DMS153 (cell line): ENCODE measurements around the gene ZYG11B.
"Not testable (repeated sequence)": the region's sequence is repeated elsewhere in the genome, so short reads cannot be mapped to it uniquely, and the experiment has no call there.

ENCODE experiments used
- DNase-seq: peaks from one replicate; lab custom pipeline; 2025; lab: John Stamatoyannopoulos, UW

The ZYG11B gene

GRCh38 chr1:52707927-52708655, 18.2 kb upstream of the ZYG11B start:
- no peak for DNase-seq

- DNase-seq, result no peak
Measured at GRCh38 chr1:52709016-52709415, 17.2 kb upstream of the ZYG11B start.

- no peak for DNase-seq
Measured at GRCh38 chr1:52713590-52713989, 12.7 kb upstream of the ZYG11B start.

GRCh38 chr1:52715296-52715695, 11.0 kb upstream of the ZYG11B start:
- not testable (repeated sequence) for DNase-seq

GRCh38 chr1:52723260-52723659, 3.0 kb upstream of the ZYG11B start:
- no peak for DNase-seq

- no peak for DNase-seq
Measured at GRCh38 chr1:52725903-52726264, 369 bp upstream of the ZYG11B start.

- DNase-seq, result no peak
Measured at GRCh38 chr1:52727114-52727586, 897 bp downstream of the ZYG11B start.

- DNase-seq, result no peak
Measured at GRCh38 chr1:52727956-52728656, 1.9 kb downstream of the ZYG11B start.

GRCh38 chr1:52733368-52733767, 7.1 kb downstream of the ZYG11B start:
- no peak for DNase-seq

GRCh38 chr1:52735371-52735770, 9.1 kb downstream of the ZYG11B start:
- not testable (repeated sequence) for DNase-seq

- DNase-seq, result no peak
Measured at GRCh38 chr1:52738148-52738547, 11.9 kb downstream of the ZYG11B start.

- DNase-seq, result no peak
Measured at GRCh38 chr1:52738893-52739292, 12.6 kb downstream of the ZYG11B start.

GRCh38 chr1:52739699-52740467, 13.6 kb downstream of the ZYG11B start:
- DNase-seq, result no peak

- DNase-seq, result no peak
Measured at GRCh38 chr1:52741259-52741658, 15.0 kb downstream of the ZYG11B start.

GRCh38 chr1:52746189-52746588, 19.9 kb downstream of the ZYG11B start:
- DNase-seq, result no peak

GRCh38 chr1:52747450-52747849, 21.2 kb downstream of the ZYG11B start:
- no peak for DNase-seq

- DNase-seq, result no peak
Measured at GRCh38 chr1:52748119-52748518, 21.9 kb downstream of the ZYG11B start.

GRCh38 chr1:52749496-52749895, 23.2 kb downstream of the ZYG11B start:
- DNase-seq, result not testable (repeated sequence)

GRCh38 chr1:52750139-52750538, 23.9 kb downstream of the ZYG11B start:
- not testable (repeated sequence) for DNase-seq

- no peak for DNase-seq
Measured at GRCh38 chr1:52751589-52752483, 25.6 kb downstream of the ZYG11B start.

- DNase-seq, result no peak
Measured at GRCh38 chr1:52752484-52752826, 26.2 kb downstream of the ZYG11B start.

GRCh38 chr1:52753169-52753568, 26.9 kb downstream of the ZYG11B start:
- no peak for DNase-seq
